HG03439 (cell line): ENCODE results near the gene VPS37D.
"Not testable (repeated sequence)": the region's sequence is repeated elsewhere in the genome, so short reads cannot be mapped to it uniquely, and the experiment has no call there.

Experiments
- ATAC-seq: cut with Tn5 transposase; IDR thresholded peaks from one replicate; pipeline ENCODE4 v1.9.1; 2021; ENCODE audit warnings: mild to moderate bottlenecking, moderate library complexity; ENCODE audit not compliant: unreplicated experiment

Gene VPS37D

GRCh38 chr7:73646785-73647724, 20.6 kb upstream of the VPS37D start:
- ATAC-seq, result no peak

GRCh38 chr7:73647725-73648592, 19.7 kb upstream of the VPS37D start:
- no peak for ATAC-seq

- no peak for ATAC-seq
Observed at GRCh38 chr7:73648593-73649332, 18.9 kb upstream of the VPS37D start.

GRCh38 chr7:73649576-73649975, 18.1 kb upstream of the VPS37D start:
- ATAC-seq, result no peak

- ATAC-seq, result no peak
Observed at GRCh38 chr7:73650524-73650923, 17.1 kb upstream of the VPS37D start.

- no peak for ATAC-seq
Observed at GRCh38 chr7:73652541-73652949, 15.1 kb upstream of the VPS37D start.

- not testable (repeated sequence) for ATAC-seq
Observed at GRCh38 chr7:73655309-73655708, 12.3 kb upstream of the VPS37D start.

- ATAC-seq, result no peak
Observed at GRCh38 chr7:73659983-73660382, 7.6 kb upstream of the VPS37D start.

GRCh38 chr7:73660594-73660993, 7.0 kb upstream of the VPS37D start:
- ATAC-seq, result not testable (repeated sequence)

- ATAC-seq, result no peak
Observed at GRCh38 chr7:73663033-73663432, 4.6 kb upstream of the VPS37D start.

GRCh38 chr7:73668103-73668885, 663 bp downstream of the VPS37D start:
- peak; percentile 6 for ATAC-seq

GRCh38 chr7:73668886-73669230, 1.2 kb downstream of the VPS37D start:
- no peak for ATAC-seq

- no peak for ATAC-seq
Observed at GRCh38 chr7:73669288-73669701, 1.7 kb downstream of the VPS37D start.

GRCh38 chr7:73669858-73670385, 2.3 kb downstream of the VPS37D start:
- ATAC-seq, result no peak

GRCh38 chr7:73671322-73671661, 3.7 kb downstream of the VPS37D start:
- ATAC-seq, result no peak

GRCh38 chr7:73671857-73672445, 4.3 kb downstream of the VPS37D start:
- ATAC-seq, result no peak

GRCh38 chr7:73674468-73675124, 7.0 kb downstream of the VPS37D start:
- no peak for ATAC-seq

- not testable (repeated sequence) for ATAC-seq
Observed at GRCh38 chr7:73676062-73676461, 8.4 kb downstream of the VPS37D start.

GRCh38 chr7:73678862-73679261, 11.2 kb downstream of the VPS37D start:
- no peak for ATAC-seq
